Left lung (tissue), 10 donors: ENCODE data around the gene CHD2. TPM values are rescaled to one million over a fixed set of nuclear protein-coding genes. Genes with fewer than 3 reads are reported as not detected.

Experiments used
- ATAC-seq: fragments of 200-7000 bp; cut with Tn5 transposase; one replicate; pipeline ENCODE4 v1.9.1; 2020; ENCODE audit warnings: moderate library complexity
- DNase-seq, 4 donors: peaks; one replicate each; pipeline ENCODE4 v3.0.0-alpha.2; 2013 to 2020
- H3K27ac ChIP-seq, 2 donors: fragments of 200-600 bp; sonication (generic) in 1 of 2; one replicate each; pipeline versions ENCODE4 v1.5.0 to v1.8.0; 2020 to 2021
- H3K27me3 ChIP-seq, 2 donors: fragments of 200-600 bp; sonication (generic) in 1 of 2; one replicate each; pipeline versions ENCODE4 v1.5.0 to v1.8.0; 2020 to 2021
- H3K36me3 ChIP-seq, 2 donors: fragments of 200-600 bp; sonication (generic) in 1 of 2; one replicate each; pipeline versions ENCODE4 v1.5.0 to v1.8.0; 2020 to 2021
- H3K4me1 ChIP-seq, 2 donors: fragments of 200-600 bp; one replicate each; pipeline ENCODE4 v1.8.0; 2021
- H3K4me3 ChIP-seq, 2 donors: fragments of 200-600 bp; sonication (generic) in 1 of 2; one replicate each; pipeline versions ENCODE4 v1.5.0 to v1.8.0; 2020 to 2021; ENCODE audit warnings: mild to moderate bottlenecking in 1 of 2
- H3K9me3 ChIP-seq, 2 donors: fragments of 200-600 bp; sonication (generic) in 1 of 2; one replicate each; pipeline versions ENCODE4 v1.5.0 to v1.8.0; 2020 to 2021
- intact Hi-C, 2 donors: fragments of 100-400 bp; cut with DNase I; formaldehyde crosslinking; loops; one replicate each; pipeline versions ENCODE4 v1.11.2 to v1.14.2; 2022
- polyA plus RNA-seq, 6 donors: library from polyadenylated mRNA; unstranded; fragments of 120-200 nt; gene quantifications; one replicate each; pipeline ENCODE4 v1.2.1, GENCODE V29; 2013; ENCODE audit not compliant: insufficient read length in 6 of 6
- total RNA-seq, 2 donors: library from RNA; stranded (reverse); fragmentation: NEBNext Ultra II Directional; extraction: Animal tissue kit (Norgen Biotek cat#: 25700); gene quantifications; one replicate each; pipeline ENCODE4 v1.2.1, GENCODE V29; 2021
- TF ChIP-seq, protein P1 (sequence below), 2 donors: fragments of 200-600 bp; sonication (generic) in 1 of 2; IDR thresholded peaks; one replicate each; pipeline versions ENCODE4 v1.5.0 to v1.8.0; 2021; ENCODE audit warnings: antibody characterized with exemption in 2 of 2
- donor health status: DM: no; HTN: yes; CAD: no.
- donor health status: DM: no; HTN: no; CAD: no.

The CHD2 gene
- total and polyA plus RNA-seq, 8 donors = 120 to 152 (median 130) TPM

DNA sequence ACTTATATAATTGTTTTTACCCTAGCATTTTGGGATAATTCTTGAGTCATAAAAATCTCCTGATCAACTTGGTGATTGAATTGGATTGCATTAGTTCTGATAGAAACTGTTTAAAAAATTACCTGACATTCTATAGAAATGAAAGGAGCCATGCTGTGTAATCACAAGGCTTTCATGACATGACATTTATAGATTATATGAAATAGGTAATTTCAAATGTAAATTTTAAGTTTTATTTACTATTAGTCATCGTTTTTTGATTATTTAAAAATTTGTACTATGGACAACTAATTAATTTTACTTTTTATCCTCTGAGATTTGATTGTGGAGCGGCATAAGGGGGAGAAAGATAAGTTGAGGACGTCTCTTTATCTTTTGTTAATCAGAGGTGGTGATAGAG is 12.3 kb upstream of the CHD2 start:
- peaks cover 0 to 66% of the 10 kb centered on the region in 2 donors for H3K36me3 ChIP-seq
- no peaks in the 10 kb centered on the region for H3K9me3 ChIP-seq
- DNase-seq = no peak
- H3K4me3 ChIP-seq = peak overlapping the region in 1 of 2 donors; percentile 78
- H3K27me3 ChIP-seq = no peaks in the 10 kb centered on the region
- ATAC-seq = no peak
- intact Hi-C loops = loop anchor here in 1 of 2 donors (5.0 kb wide), 1 partner anchor 76 kb away; no protein-coding TSS in a partner anchor
- TF ChIP-seq, protein P1, sequence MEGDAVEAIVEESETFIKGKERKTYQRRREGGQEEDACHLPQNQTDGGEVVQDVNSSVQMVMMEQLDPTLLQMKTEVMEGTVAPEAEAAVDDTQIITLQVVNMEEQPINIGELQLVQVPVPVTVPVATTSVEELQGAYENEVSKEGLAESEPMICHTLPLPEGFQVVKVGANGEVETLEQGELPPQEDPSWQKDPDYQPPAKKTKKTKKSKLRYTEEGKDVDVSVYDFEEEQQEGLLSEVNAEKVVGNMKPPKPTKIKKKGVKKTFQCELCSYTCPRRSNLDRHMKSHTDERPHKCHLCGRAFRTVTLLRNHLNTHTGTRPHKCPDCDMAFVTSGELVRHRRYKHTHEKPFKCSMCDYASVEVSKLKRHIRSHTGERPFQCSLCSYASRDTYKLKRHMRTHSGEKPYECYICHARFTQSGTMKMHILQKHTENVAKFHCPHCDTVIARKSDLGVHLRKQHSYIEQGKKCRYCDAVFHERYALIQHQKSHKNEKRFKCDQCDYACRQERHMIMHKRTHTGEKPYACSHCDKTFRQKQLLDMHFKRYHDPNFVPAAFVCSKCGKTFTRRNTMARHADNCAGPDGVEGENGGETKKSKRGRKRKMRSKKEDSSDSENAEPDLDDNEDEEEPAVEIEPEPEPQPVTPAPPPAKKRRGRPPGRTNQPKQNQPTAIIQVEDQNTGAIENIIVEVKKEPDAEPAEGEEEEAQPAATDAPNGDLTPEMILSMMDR (IDR thresholded peaks at IDR 0.05) = no peak
- peaks cover 9 to 77% of the 10 kb centered on the region in 2 donors for H3K4me1 ChIP-seq
- H3K27ac ChIP-seq = peak overlapping the region; percentile 100

GRCh38 chr15:92889390-92890107 is 10.6 kb upstream of the CHD2 start:
- peak overlapping the region; percentile 100 for H3K27ac ChIP-seq
- peaks cover 0 to 82% of the 10 kb centered on the region in 2 donors for H3K36me3 ChIP-seq
- intact Hi-C loops = loop anchor here in 1 of 2 donors (5.0 kb wide), 1 partner anchor 77 kb away; no protein-coding TSS in a partner anchor

GRCh38 chr15:92891533-92892200 is 8.5 kb upstream of the CHD2 start:
- no peak for DNase-seq
- Histone ChIP-seq H3K36me3 (peaks cover 0 to 89% of the 10 kb centered on the region in 2 donors), H3K27ac (peak overlapping the region; percentile 41 to 100)

More at GRCh38 chr15:92889390-92890107, 10.6 kb upstream of the CHD2 start:
- no peak for ATAC-seq
- TF ChIP-seq, protein P1 (IDR thresholded peaks at IDR 0.05) = no peak
- DNase-seq = no peak
- Histone ChIP-seq H3K27me3 (no peaks in the 10 kb centered on the region), H3K4me1 (peaks cover 9 to 92% of the 10 kb centered on the region in 2 donors), H3K9me3 (no peaks in the 10 kb centered on the region), H3K4me3 (no peak overlapping the region)

GRCh38 chr15:92892201-92892555 is 7.9 kb upstream of the CHD2 start:
- H3K4me1 ChIP-seq = peaks cover 19 to 96% of the 10 kb centered on the region in 2 donors
- peaks cover 0 to 89% of the 10 kb centered on the region in 2 donors for H3K36me3 ChIP-seq

More at GRCh38 chr15:92891533-92892200, 8.5 kb upstream of the CHD2 start:
- no peaks in the 10 kb centered on the region for H3K9me3 ChIP-seq
- ATAC-seq = peak; percentile 3
- H3K27me3 ChIP-seq = no peaks in the 10 kb centered on the region
- intact Hi-C loops = no loop called here
- peaks cover 16 to 96% of the 10 kb centered on the region in 2 donors for H3K4me1 ChIP-seq
- TF ChIP-seq, protein P1 (IDR thresholded peaks at IDR 0.05) = no peak
- H3K4me3 ChIP-seq = no peak overlapping the region

More at GRCh38 chr15:92892201-92892555, 7.9 kb upstream of the CHD2 start:
- no peaks in the 10 kb centered on the region for H3K27me3 ChIP-seq
- TF ChIP-seq, protein P1 (IDR thresholded peaks at IDR 0.05) = no peak
- H3K9me3 ChIP-seq = no peaks in the 10 kb centered on the region
- H3K4me3 ChIP-seq = no peak overlapping the region
- H3K27ac ChIP-seq = peak overlapping the region; percentile 41 to 100
- intact Hi-C loops = no loop called here
- no peak for DNase-seq
- no peak for ATAC-seq
